ENCODE data around the gene ATOSB. TPM values are rescaled to one million over a fixed set of nuclear protein-coding genes. Genes with fewer than 3 reads are reported as not detected.

The ATOSB gene
- total RNA-seq, 1 donor, result 31.1 TPM

DNA sequence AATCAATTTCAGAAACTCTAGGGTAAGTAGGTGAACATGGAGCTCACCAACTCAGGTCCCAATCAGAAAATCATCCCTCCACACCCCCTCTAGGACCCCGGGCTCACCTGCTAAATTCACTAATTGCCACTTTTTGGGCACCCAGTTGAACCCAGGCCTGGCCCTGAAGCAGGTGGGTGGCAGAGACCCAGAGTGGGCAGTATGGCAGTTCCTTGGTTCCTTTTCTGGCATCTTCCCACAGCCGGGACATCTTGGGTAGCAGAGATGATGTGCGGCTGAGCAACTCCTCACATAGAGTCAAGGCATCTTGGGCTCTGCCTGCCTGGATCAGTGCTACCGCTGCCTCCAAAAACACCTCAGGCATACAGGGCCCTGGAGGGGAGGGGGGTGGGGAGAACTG, 40.3 kb downstream of the ATOSB start:
- Histone ChIP-seq H3K27me3 (ENCODE audit: insufficient read depth, low read length) (no peaks in the 10 kb centered on the region), H4K20me1 (ENCODE audit: insufficient read depth, low read length) (peaks cover 15% of the 10 kb centered on the region), H3K9me3 (ENCODE audit: low read depth, low read length) (no peaks in the 10 kb centered on the region), H3K27ac (ENCODE audit: low read depth, low read length) (no peak overlapping the region), H3K4me2 (ENCODE audit: insufficient read depth, low read length) (no peak overlapping the region), H3K4me3 (ENCODE audit: insufficient read depth, low read length) (no peak overlapping the region), H3K4me1 (ENCODE audit: insufficient read depth, low read length) (peaks cover 29% of the 10 kb centered on the region), H3K79me2 (ENCODE audit: insufficient read depth, low read length) (peaks cover 44% of the 10 kb centered on the region), H3K36me3 (ENCODE audit: insufficient read depth, low read length) (peaks cover 24% of the 10 kb centered on the region), H2AFZ (ENCODE audit: low read length) (no peak overlapping the region)
- no peak for TF ChIP-seq CTCF (IDR thresholded peaks at IDR 0.05; ENCODE audit: extremely low read depth, low read depth, low read length)
- no peak for DNase-seq (ENCODE audit: insufficient read length, low spot score, missing footprints)

DNA sequence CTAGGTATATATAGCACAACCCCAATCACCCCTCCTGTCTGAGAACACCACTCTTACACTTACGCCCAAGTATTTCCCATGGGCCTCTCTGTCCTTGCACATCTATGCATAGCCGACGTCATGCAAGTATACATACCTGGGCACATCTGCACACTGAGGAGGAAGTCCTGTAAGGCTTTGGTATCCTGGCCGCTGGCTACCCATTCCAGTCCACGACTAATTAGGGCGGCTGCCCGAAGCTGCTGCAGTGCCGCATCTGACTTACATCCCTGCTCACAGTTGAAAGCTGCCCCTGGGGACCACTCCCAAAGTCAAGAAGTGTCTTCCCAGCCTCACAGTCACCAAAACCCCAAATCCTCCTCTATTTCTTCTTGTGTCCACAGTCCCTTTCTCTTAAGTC, 40.9 kb downstream of the ATOSB start:
- peaks cover 21% of the 10 kb centered on the region for H4K20me1 ChIP-seq (ENCODE audit: insufficient read depth, low read length)
- no peak overlapping the region for H3K4me2 ChIP-seq (ENCODE audit: insufficient read depth, low read length)
- no peak overlapping the region for H3K4me3 ChIP-seq (ENCODE audit: insufficient read depth, low read length)
- no peak overlapping the region for H2AFZ ChIP-seq (ENCODE audit: low read length)
- H3K36me3 ChIP-seq (ENCODE audit: insufficient read depth, low read length), result peaks cover 24% of the 10 kb centered on the region
- peaks cover 50% of the 10 kb centered on the region for H3K79me2 ChIP-seq (ENCODE audit: insufficient read depth, low read length)
- DNase-seq (ENCODE audit: insufficient read length, low spot score, missing footprints), result peak; percentile 15
- no peak overlapping the region for H3K27ac ChIP-seq (ENCODE audit: low read depth, low read length)
- no peaks in the 10 kb centered on the region for H3K9me3 ChIP-seq (ENCODE audit: low read depth, low read length)
- no peak for TF ChIP-seq CTCF (IDR thresholded peaks at IDR 0.05; ENCODE audit: extremely low read depth, low read depth, low read length)
- no peaks in the 10 kb centered on the region for H3K27me3 ChIP-seq (ENCODE audit: insufficient read depth, low read length)
- peaks cover 34% of the 10 kb centered on the region for H3K4me1 ChIP-seq (ENCODE audit: insufficient read depth, low read length)

GRCh38 chr9:35074141-35074540, 41.5 kb downstream of the ATOSB start:
- Histone ChIP-seq H3K4me2 (ENCODE audit: insufficient read depth, low read length) (no peak overlapping the region), H3K4me1 (ENCODE audit: insufficient read depth, low read length) (peaks cover 33% of the 10 kb centered on the region), H3K4me3 (ENCODE audit: insufficient read depth, low read length) (no peak overlapping the region), H3K27ac (ENCODE audit: low read depth, low read length) (no peak overlapping the region), H3K36me3 (ENCODE audit: insufficient read depth, low read length) (peaks cover 24% of the 10 kb centered on the region), H2AFZ (ENCODE audit: low read length) (no peak overlapping the region), H4K20me1 (ENCODE audit: insufficient read depth, low read length) (peaks cover 27% of the 10 kb centered on the region), H3K79me2 (ENCODE audit: insufficient read depth, low read length) (peaks cover 55% of the 10 kb centered on the region), H3K27me3 (ENCODE audit: insufficient read depth, low read length) (no peaks in the 10 kb centered on the region), H3K9me3 (ENCODE audit: low read depth, low read length) (no peaks in the 10 kb centered on the region)
- TF ChIP-seq CTCF (IDR thresholded peaks at IDR 0.05; ENCODE audit: extremely low read depth, low read depth, low read length), result no peak
- DNase-seq (ENCODE audit: insufficient read length, low spot score, missing footprints), result no peak

DNA sequence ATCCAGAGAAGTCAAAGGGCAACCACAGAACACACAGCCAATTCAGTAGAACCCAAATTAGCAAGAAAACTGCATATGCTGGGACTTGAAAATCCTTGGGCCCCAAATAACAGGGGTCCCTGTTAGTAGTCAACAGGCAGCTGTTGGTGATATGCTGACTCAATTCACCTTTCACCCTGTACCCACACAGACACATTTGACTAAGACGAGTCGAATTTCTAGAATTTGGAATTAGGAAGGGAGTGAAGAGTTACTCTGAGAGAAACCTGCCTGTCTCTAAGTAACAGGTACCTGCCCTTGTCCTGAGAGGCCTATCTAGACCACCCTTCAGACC, 42.4 kb downstream of the ATOSB start:
- DNase-seq (ENCODE audit: insufficient read length, low spot score, missing footprints), result no peak
- Histone ChIP-seq H3K36me3 (ENCODE audit: insufficient read depth, low read length) (peaks cover 27% of the 10 kb centered on the region), H3K4me1 (ENCODE audit: insufficient read depth, low read length) (peaks cover 24% of the 10 kb centered on the region), H2AFZ (ENCODE audit: low read length) (peak overlapping the region; percentile 83), H4K20me1 (ENCODE audit: insufficient read depth, low read length) (peaks cover 36% of the 10 kb centered on the region), H3K27ac (ENCODE audit: low read depth, low read length) (peak overlapping the region; percentile 96), H3K4me2 (ENCODE audit: insufficient read depth, low read length) (peak overlapping the region; percentile 74), H3K4me3 (ENCODE audit: insufficient read depth, low read length) (peak overlapping the region; percentile 94), H3K9me3 (ENCODE audit: low read depth, low read length) (no peaks in the 10 kb centered on the region), H3K79me2 (ENCODE audit: insufficient read depth, low read length) (peaks cover 55% of the 10 kb centered on the region), H3K27me3 (ENCODE audit: insufficient read depth, low read length) (no peaks in the 10 kb centered on the region)
- TF ChIP-seq CTCF (IDR thresholded peaks at IDR 0.05; ENCODE audit: extremely low read depth, low read depth, low read length), result no peak
